Measurements from ENCODE around the gene URAD. TPM values are rescaled to one million over a fixed set of nuclear protein-coding genes. Genes with fewer than 3 reads are reported as not detected.

The URAD gene
- total RNA-seq, 6 experiments from 2014 or later, result not detected

- Mint-ChIP-seq H3K4me3 (peak overlapping the region; percentile 46; the same call in 1 of the 2 replicates), H3K27me3 (ENCODE audit: insufficient read depth) (peaks cover 61% of the 10 kb centered on the region), H3K4me1 (ENCODE audit: low read depth) (peaks cover 5% of the 10 kb centered on the region; the same call in 1 of the 2 replicates), H3K36me3 (ENCODE audit: low read depth) (no peaks in the 10 kb centered on the region), H3K9me3 (no peaks in the 10 kb centered on the region), H3K27ac (0 out of 2 replicates have a peak overlapping the region, but pooled peaks have one; percentile 5)
- no peak for TF ChIP-seq CTCF (IDR thresholded peaks at IDR 0.05)
- DNase-seq, result no peak
Observed at GRCh38 chr13:27961227-27962085, 27.0 kb downstream of the URAD start.

GRCh38 chr13:27960362-27961226 lies 27.9 kb downstream of the URAD start:
- TF ChIP-seq CTCF (IDR thresholded peaks at IDR 0.05), result peak; percentile 65
- Mint-ChIP-seq H3K4me3 (peak overlapping the region; percentile 76; the same call in 1 of the 2 replicates), H3K9me3 (no peaks in the 10 kb centered on the region), H3K27me3 (ENCODE audit: insufficient read depth) (peaks cover 61% of the 10 kb centered on the region), H3K36me3 (ENCODE audit: low read depth) (no peaks in the 10 kb centered on the region), H3K27ac (no peak overlapping the region), H3K4me1 (ENCODE audit: low read depth) (peaks cover 5% of the 10 kb centered on the region; the same call in 1 of the 2 replicates)
- peak; percentile 18 for DNase-seq

GRCh38 chr13:27959976-27960361 lies 28.5 kb downstream of the URAD start:
- H3K36me3 Mint-ChIP-seq (ENCODE audit: low read depth), result no peaks in the 10 kb centered on the region
- H3K27me3 Mint-ChIP-seq (ENCODE audit: insufficient read depth), result peaks cover 58% of the 10 kb centered on the region
- no peak for TF ChIP-seq CTCF (IDR thresholded peaks at IDR 0.05)
- H3K9me3 Mint-ChIP-seq, result no peaks in the 10 kb centered on the region
- DNase-seq, result no peak
- peaks cover 5% of the 10 kb centered on the region; the same call in 1 of the 2 replicates for H3K4me1 Mint-ChIP-seq (ENCODE audit: low read depth)
- no peak overlapping the region for H3K27ac Mint-ChIP-seq
- peak overlapping the region; percentile 76; the same call in 1 of the 2 replicates for H3K4me3 Mint-ChIP-seq

DNA sequence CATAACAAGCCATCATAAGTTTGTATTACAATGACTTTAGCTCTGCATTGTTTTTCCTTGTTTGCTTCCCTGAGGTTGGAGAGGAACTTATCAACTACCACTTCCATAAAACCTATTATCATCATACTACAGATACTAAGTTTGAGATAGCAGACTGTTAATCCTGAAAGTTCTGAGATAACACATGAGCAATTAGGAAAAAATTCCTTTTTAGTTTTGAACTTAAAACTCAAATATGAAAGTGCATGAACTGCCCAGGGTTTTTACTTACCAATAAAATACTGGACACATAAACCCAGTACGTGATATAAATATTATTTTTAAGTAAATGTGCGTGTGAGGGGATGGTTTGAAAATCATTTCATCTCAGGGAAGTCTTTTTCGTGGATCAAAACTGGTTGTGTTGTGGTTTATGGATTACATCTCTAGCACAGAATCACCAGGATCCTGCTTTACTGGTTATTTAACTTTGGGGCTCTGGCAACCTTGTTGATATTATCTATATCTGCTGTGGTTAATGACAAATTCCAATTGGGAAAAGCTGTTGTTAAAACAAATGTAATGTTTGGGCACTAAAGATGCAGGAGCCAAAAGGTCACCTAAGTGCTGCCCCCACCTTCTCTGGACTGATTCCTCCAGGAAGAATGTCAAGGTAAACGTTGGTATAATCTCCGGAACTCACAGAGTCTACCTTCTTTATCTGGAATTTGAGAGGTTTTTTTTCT lies 31.8 kb downstream of the URAD start:
- Mint-ChIP-seq H3K27me3 (ENCODE audit: insufficient read depth) (peaks cover 47% of the 10 kb centered on the region), H3K4me1 (ENCODE audit: low read depth) (peaks cover 13% of the 10 kb centered on the region), H3K27ac (no peak overlapping the region), H3K4me3 (no peak overlapping the region), H3K36me3 (ENCODE audit: low read depth) (no peaks in the 10 kb centered on the region), H3K9me3 (no peaks in the 10 kb centered on the region)
- no peak for TF ChIP-seq CTCF (IDR thresholded peaks at IDR 0.05)
- no peak for DNase-seq

DNA sequence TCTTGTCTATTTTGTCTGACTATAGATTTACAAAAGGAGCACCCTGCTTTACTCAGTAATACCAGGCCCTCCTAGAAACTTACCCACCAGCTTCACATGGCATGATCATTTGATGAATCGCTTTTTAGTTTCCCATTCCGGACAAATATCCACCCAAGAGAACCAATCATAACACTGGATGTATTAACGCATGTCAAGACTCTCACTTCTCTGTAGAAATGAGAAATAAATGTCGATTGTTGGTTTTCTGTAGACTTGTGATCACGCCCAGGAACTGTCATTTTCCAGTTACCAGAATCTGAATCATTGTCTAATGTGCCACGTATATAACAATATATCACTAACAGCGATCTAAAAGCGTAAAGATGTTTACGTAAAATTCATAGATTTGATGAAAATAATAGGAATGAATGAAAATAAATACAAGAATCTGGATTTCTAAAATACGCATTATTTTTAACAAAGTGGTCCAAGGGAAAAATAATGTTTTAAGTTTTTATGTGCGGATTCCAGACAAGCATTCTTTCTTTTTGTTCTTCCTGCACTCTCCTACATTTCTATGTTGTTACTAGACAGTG lies 33.4 kb downstream of the URAD start:
- Mint-ChIP-seq H3K9me3 (no peaks in the 10 kb centered on the region), H3K27ac (no peak overlapping the region), H3K4me3 (no peak overlapping the region), H3K36me3 (ENCODE audit: low read depth) (no peaks in the 10 kb centered on the region), H3K27me3 (ENCODE audit: insufficient read depth) (peaks cover 39% of the 10 kb centered on the region), H3K4me1 (ENCODE audit: low read depth) (peaks cover 10% of the 10 kb centered on the region)
- DNase-seq, result no peak
- TF ChIP-seq CTCF (IDR thresholded peaks at IDR 0.05), result no peak

Data from HFFc6 (cell line).